ENCODE data around the gene MARVELD2.
"Not testable (repeated sequence)": the region's sequence is repeated elsewhere in the genome, so short reads cannot be mapped to it uniquely, and the experiment has no call there.

Gene MARVELD2

GRCh38 chr5:69415584-69415958 lies 655 bp downstream of the MARVELD2 start:
- Histone ChIP-seq H3K36me3 (ENCODE audit: insufficient read depth, low read depth, low read length) (peaks cover 32% of the 10 kb centered on the region), H3K4me1 (ENCODE audit: insufficient read depth, low read length) (peaks cover 3% of the 10 kb centered on the region; the same call in 1 of the 2 replicates), H3K27ac (ENCODE audit: low read length) (no peak overlapping the region), H3K9ac (ENCODE audit: low read depth, low read length) (peak overlapping the region; percentile 92), H3K27me3 (ENCODE audit: insufficient read depth, low read length) (peaks cover 12% of the 10 kb centered on the region; the same call in 1 of the 2 replicates), H3K4me3 (ENCODE audit: low read length) (peak overlapping the region; percentile 79), H3K9me3 (ENCODE audit: insufficient read depth, low read depth, low read length) (no peaks in the 10 kb centered on the region)

- Histone ChIP-seq H3K9ac (ENCODE audit: low read depth, low read length) (peak overlapping the region; percentile 92; the same call in 1 of the 2 replicates), H3K27ac (ENCODE audit: low read length) (no peak overlapping the region), H3K4me3 (ENCODE audit: low read length) (peak overlapping the region; percentile 79), H3K9me3 (ENCODE audit: insufficient read depth, low read depth, low read length) (no peaks in the 10 kb centered on the region), H3K27me3 (ENCODE audit: insufficient read depth, low read length) (peaks cover 12% of the 10 kb centered on the region; the same call in 1 of the 2 replicates), H3K4me1 (ENCODE audit: insufficient read depth, low read length) (peaks cover 3% of the 10 kb centered on the region; the same call in 1 of the 2 replicates), H3K36me3 (ENCODE audit: insufficient read depth, low read depth, low read length) (peaks cover 33% of the 10 kb centered on the region)
Observed at GRCh38 chr5:69416180-69416579, 1.3 kb downstream of the MARVELD2 start.

GRCh38 chr5:69416699-69417098 lies 1.8 kb downstream of the MARVELD2 start:
- no peak overlapping the region for H3K27ac ChIP-seq (ENCODE audit: low read length)

GRCh38 chr5:69418554-69418953 lies 3.6 kb downstream of the MARVELD2 start:
- Histone ChIP-seq H3K9ac (ENCODE audit: low read depth, low read length) (no peak overlapping the region), H3K9me3 (ENCODE audit: insufficient read depth, low read depth, low read length) (no peaks in the 10 kb centered on the region), H3K36me3 (ENCODE audit: insufficient read depth, low read depth, low read length) (peaks cover 27% of the 10 kb centered on the region), H3K27ac (ENCODE audit: low read length) (no peak overlapping the region), H3K4me1 (ENCODE audit: insufficient read depth, low read length) (peaks cover 3% of the 10 kb centered on the region; the same call in 1 of the 2 replicates), H3K4me3 (ENCODE audit: low read length) (no peak overlapping the region), H3K27me3 (ENCODE audit: insufficient read depth, low read length) (peaks cover 12% of the 10 kb centered on the region; the same call in 1 of the 2 replicates)

More at GRCh38 chr5:69416699-69417098, 1.8 kb downstream of the MARVELD2 start:
- Histone ChIP-seq H3K27me3 (ENCODE audit: insufficient read depth, low read length) (peaks cover 12% of the 10 kb centered on the region; the same call in 1 of the 2 replicates), H3K36me3 (ENCODE audit: insufficient read depth, low read depth, low read length) (peaks cover 28% of the 10 kb centered on the region), H3K9me3 (ENCODE audit: insufficient read depth, low read depth, low read length) (no peaks in the 10 kb centered on the region), H3K4me3 (ENCODE audit: low read length) (peak overlapping the region; percentile 79), H3K4me1 (ENCODE audit: insufficient read depth, low read length) (peaks cover 3% of the 10 kb centered on the region; the same call in 1 of the 2 replicates), H3K9ac (ENCODE audit: low read depth, low read length) (no peak overlapping the region)

DNA sequence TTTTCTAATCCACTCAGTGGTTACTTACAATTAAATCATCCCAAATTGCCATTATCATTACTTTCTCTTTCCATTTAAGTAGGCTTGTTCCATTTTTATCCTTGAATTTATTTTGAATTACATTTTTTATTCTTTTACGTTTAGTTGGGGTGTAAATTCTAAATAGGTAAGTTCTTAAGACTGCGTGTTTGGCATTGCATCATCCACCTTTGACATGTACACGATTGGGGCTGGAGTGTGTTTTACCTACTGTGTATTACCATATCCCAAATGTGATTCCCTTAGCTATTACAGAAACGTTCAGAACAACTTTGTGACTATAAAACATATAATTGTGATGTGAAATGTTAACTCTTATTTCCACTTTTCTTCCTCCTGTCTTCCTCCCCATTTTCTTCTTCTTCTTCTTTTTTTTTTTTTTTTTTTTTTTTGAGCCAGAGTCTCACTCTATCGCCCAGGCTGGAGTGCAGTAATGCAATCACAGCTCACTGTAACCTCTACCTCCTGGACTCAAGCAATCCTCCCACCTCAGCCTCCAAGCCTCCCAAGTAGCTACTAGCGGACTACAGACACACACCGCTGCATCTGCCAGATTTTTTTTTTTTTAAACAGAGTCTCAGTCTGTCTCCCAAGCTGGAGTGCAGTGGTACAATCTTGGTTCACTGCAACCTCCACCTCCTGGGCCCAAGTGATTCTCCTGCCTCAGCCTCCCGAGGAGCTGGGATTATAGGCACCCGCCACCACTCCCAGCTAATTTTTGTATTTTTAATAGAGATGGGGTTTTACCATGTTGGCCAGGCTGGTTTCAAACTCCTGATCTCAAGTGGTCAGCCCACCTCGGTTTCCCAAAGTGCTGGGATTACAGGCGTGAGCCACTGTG lies 16.7 kb downstream of the MARVELD2 start:
- Histone ChIP-seq H3K4me3 (ENCODE audit: low read length) (no peak overlapping the region), H3K4me1 (ENCODE audit: insufficient read depth, low read length) (no peaks in the 10 kb centered on the region), H3K9ac (ENCODE audit: low read depth, low read length) (no peak overlapping the region), H3K36me3 (ENCODE audit: insufficient read depth, low read depth, low read length) (peaks cover 30% of the 10 kb centered on the region), H3K27ac (ENCODE audit: low read length) (no peak overlapping the region), H3K27me3 (ENCODE audit: insufficient read depth, low read length) (no peaks in the 10 kb centered on the region), H3K9me3 (ENCODE audit: insufficient read depth, low read depth, low read length) (no peaks in the 10 kb centered on the region)

DNA sequence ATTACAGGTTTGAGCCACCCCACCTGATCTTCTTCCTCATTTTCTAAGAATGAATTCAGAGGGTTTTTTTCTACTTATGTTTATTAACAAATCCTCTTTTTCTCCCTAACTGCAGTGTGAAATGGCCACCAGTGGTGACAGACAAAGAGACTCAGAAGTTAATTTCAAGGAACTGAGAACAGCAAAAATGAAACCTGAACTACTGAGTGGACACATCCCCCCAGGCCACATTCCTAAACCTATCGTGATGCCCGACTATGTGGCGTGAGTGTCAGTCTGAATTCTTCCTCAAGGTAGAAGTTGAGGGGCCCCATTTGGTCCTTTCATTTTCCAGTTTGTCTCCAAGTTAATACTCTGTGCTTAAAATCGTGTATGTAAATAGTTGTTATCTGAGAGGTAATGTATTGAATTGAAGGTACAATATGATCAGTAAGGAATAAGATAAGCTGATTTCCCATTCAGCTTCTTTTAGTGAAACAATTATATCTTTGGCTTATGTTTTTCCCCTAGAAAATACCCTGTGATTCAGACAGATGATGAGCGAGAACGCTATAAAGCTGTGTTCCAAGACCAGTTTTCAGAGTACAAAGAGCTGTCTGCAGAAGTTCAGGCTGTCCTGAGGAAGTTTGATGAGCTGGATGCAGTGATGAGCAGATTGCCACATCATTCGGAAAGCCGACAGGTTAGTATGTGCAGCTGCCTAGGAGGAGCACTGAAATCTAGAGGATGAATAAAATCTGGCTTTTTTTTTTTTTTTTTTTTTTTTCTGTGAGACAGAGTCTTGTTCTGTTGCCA lies 17.7 kb downstream of the MARVELD2 start:
- Histone ChIP-seq H3K9ac (ENCODE audit: low read depth, low read length) (no peak overlapping the region), H3K36me3 (ENCODE audit: insufficient read depth, low read depth, low read length) (peaks cover 30% of the 10 kb centered on the region), H3K4me3 (ENCODE audit: low read length) (no peak overlapping the region), H3K27me3 (ENCODE audit: insufficient read depth, low read length) (no peaks in the 10 kb centered on the region), H3K4me1 (ENCODE audit: insufficient read depth, low read length) (no peaks in the 10 kb centered on the region), H3K27ac (ENCODE audit: low read length) (no peak overlapping the region), H3K9me3 (ENCODE audit: insufficient read depth, low read depth, low read length) (no peaks in the 10 kb centered on the region)

DNA sequence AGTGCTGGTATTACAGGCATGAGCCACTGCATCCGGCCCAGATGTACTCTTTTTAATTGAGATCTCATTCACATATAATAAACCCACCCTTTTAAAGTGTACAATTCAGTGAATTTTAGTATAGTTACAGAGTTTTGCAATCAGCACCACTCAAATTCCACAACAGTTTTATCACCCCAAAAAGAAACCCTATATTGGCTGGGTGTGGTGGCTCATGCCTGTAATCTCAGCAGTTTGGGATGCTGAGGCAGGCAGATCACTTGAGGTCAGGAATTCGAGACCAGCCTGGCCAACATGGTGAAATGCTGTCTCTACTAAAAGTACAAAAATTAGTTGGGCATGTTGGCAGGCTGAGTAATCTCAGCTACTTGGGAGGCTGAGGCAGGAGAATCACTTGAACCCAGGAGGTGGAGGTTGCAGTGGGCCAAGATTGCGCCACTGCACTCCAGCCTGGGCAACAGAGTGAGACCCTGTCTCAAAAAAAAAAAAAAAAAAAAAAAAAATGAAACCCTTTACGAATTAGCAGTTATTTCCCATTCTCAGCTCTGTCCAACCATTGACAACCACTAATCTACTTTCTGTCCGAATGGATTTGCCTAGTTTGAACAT lies 20.5 kb downstream of the MARVELD2 start:
- H3K27me3 ChIP-seq (ENCODE audit: insufficient read depth, low read length); H3K9me3 ChIP-seq (ENCODE audit: insufficient read depth, low read depth, low read length); H3K27ac ChIP-seq (ENCODE audit: low read length); H3K4me3 ChIP-seq (ENCODE audit: low read length); H3K9ac ChIP-seq (ENCODE audit: low read depth, low read length); H3K4me1 ChIP-seq (ENCODE audit: insufficient read depth, low read length): not testable (repeated sequence)
- H3K36me3 ChIP-seq (ENCODE audit: insufficient read depth, low read depth, low read length): peaks cover 35% of the 10 kb centered on the region

DNA sequence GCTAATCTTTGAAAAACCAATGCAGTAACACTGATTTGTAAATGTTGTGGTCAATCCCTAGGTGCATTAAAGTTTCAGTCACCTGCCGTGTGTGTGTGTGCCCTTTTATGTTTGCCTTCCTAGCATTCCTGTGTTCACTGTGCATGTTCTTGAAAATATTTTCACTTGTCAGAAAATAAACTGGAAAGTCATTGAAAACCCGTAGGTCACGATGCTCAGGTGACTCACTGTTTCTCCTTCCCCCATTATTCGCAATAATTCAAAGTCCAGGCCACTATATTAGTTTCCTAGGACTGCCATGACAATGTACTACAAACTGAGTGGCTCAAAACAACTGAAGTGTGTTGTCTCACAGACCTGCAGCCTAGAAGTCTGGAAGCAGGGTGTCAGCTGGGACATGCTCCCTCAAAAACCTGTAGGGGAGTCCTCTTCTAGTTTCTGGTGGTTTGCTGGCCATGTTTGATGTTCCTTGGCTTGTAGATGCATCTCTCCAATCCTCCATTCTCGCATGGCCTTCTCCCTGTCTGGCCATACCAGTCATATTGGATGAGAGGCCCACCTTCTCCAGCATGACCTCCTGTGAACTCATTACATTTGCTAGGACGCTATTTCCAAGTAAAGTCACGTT lies 29.3 kb downstream of the MARVELD2 start:
- Histone ChIP-seq H3K36me3 (ENCODE audit: insufficient read depth, low read depth, low read length) (peaks cover 12% of the 10 kb centered on the region), H3K27ac (ENCODE audit: low read length) (no peak overlapping the region), H3K4me3 (ENCODE audit: low read length) (no peak overlapping the region), H3K27me3 (ENCODE audit: insufficient read depth, low read length) (no peaks in the 10 kb centered on the region), H3K9ac (ENCODE audit: low read depth, low read length) (no peak overlapping the region), H3K4me1 (ENCODE audit: insufficient read depth, low read length) (no peaks in the 10 kb centered on the region), H3K9me3 (ENCODE audit: insufficient read depth, low read depth, low read length) (no peaks in the 10 kb centered on the region)

GRCh38 chr5:69449511-69449910 lies 34.6 kb downstream of the MARVELD2 start:
- H3K9me3 ChIP-seq (ENCODE audit: insufficient read depth, low read depth, low read length): no peaks in the 10 kb centered on the region
- no peak overlapping the region for H3K4me3 ChIP-seq (ENCODE audit: low read length)
- H3K4me1 ChIP-seq (ENCODE audit: insufficient read depth, low read length): no peaks in the 10 kb centered on the region
- H3K36me3 ChIP-seq (ENCODE audit: insufficient read depth, low read depth, low read length): no peaks in the 10 kb centered on the region
- no peak overlapping the region for H3K27ac ChIP-seq (ENCODE audit: low read length)
- H3K27me3 ChIP-seq (ENCODE audit: insufficient read depth, low read length): no peaks in the 10 kb centered on the region
- H3K9ac ChIP-seq (ENCODE audit: low read depth, low read length): no peak overlapping the region

DNA sequence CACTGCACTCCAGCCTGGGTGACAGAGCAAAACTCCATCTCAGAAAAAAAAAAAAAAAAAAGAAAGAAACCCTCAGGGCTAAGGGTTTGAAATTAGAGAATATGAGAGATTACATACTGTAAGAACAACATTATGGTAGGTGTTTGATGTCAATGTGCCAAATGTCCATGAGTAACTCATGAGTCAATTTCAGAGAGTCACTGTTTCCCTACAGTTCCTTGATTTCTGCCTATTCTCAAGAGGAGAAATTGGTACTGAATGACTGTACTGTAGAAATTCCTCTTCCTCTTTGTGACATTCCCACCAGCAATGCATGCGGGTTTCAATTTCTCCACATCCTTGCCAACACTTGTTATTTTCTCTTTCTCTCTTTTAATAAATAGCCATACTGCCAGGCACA lies 35.2 kb downstream of the MARVELD2 start:
- Histone ChIP-seq H3K9ac (ENCODE audit: low read depth, low read length) (no peak overlapping the region), H3K27me3 (ENCODE audit: insufficient read depth, low read length) (no peaks in the 10 kb centered on the region), H3K27ac (ENCODE audit: low read length) (no peak overlapping the region), H3K4me3 (ENCODE audit: low read length) (no peak overlapping the region), H3K36me3 (ENCODE audit: insufficient read depth, low read depth, low read length) (no peaks in the 10 kb centered on the region), H3K9me3 (ENCODE audit: insufficient read depth, low read depth, low read length) (no peaks in the 10 kb centered on the region), H3K4me1 (ENCODE audit: insufficient read depth, low read length) (no peaks in the 10 kb centered on the region)

- not testable (repeated sequence) for H3K27ac ChIP-seq (ENCODE audit: low read length); H3K4me1 ChIP-seq (ENCODE audit: insufficient read depth, low read length); H3K36me3 ChIP-seq (ENCODE audit: insufficient read depth, low read depth, low read length); H3K27me3 ChIP-seq (ENCODE audit: insufficient read depth, low read length); H3K4me3 ChIP-seq (ENCODE audit: low read length); H3K9me3 ChIP-seq (ENCODE audit: insufficient read depth, low read depth, low read length); H3K9ac ChIP-seq (ENCODE audit: low read depth, low read length)
Observed at GRCh38 chr5:69450527-69450926, 35.6 kb downstream of the MARVELD2 start.

Data from iPS-20b (cell line).